ENCODE measurements around the gene REV3L.

REV3L gene

DNA sequence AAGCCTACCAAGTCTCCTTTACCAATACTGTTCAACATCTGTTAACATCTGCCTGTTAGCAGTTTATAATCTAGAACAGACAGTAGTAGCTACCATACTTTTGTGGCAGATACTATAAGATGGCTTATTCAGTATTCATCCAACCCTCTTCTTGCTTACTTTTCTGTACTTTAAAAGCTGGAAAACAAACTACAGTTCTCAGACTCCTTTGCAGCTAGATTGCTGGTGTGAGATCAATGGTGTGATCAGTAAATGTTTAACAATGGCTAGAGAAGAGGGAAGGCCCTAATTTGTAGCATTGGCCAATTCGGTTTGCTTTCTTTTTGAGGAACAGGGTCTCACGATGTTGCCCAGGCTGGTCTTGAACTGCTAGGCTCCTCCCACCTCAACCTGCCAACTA lies 3.5 kb upstream of the REV3L start:
- H3K36me3 ChIP-seq (ENCODE audit: low read depth): no peaks in the 10 kb centered on the region
- no peak overlapping the region for H3K27ac ChIP-seq (ENCODE audit: poor library complexity, severe bottlenecking)
- DNase-seq (ENCODE audit: low spot score) (no peak), ATAC-seq (ENCODE audit: low read depth) (no peak)
- H3K4me3 ChIP-seq (ENCODE audit: severe bottlenecking): no peak overlapping the region
- H3K4me1 ChIP-seq (ENCODE audit: insufficient read depth, poor library complexity, severe bottlenecking): peaks cover 16% of the 10 kb centered on the region
- TF ChIP-seq CTCF (IDR thresholded peaks at IDR 0.05; ENCODE audit: poor library complexity, severe bottlenecking): no peak
- H3K27me3 ChIP-seq (ENCODE audit: insufficient read depth, poor library complexity, severe bottlenecking): no peaks in the 10 kb centered on the region
- no peaks in the 10 kb centered on the region for H3K9me3 ChIP-seq (ENCODE audit: severe bottlenecking)

DNA sequence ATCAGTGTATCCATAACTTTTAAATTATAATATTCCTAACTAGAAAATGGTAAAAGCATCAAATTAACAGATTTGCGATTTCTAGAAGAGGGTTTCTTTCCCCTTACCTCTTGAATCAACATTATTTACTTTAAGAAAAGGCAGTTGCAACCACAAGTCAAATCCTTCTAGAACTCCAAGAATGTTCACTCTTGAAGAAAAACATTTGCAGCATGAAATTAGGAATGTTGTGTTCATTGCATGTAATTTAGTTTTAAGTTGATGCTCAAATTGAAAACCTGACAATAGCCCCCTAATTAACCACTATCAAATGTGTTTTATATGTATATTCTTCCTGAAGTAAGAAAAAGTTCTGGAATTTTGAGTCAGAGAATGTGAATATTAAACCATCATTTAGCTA lies 2.3 kb upstream of the REV3L start:
- TF ChIP-seq CTCF (IDR thresholded peaks at IDR 0.05; ENCODE audit: poor library complexity, severe bottlenecking): no peak
- H3K27me3 ChIP-seq (ENCODE audit: insufficient read depth, poor library complexity, severe bottlenecking): no peaks in the 10 kb centered on the region
- H3K4me3 ChIP-seq (ENCODE audit: severe bottlenecking): no peak overlapping the region
- H3K36me3 ChIP-seq (ENCODE audit: low read depth): no peaks in the 10 kb centered on the region
- ATAC-seq (ENCODE audit: low read depth) (no peak), DNase-seq (ENCODE audit: low spot score) (no peak)
- peak overlapping the region; percentile 89 for H3K27ac ChIP-seq (ENCODE audit: poor library complexity, severe bottlenecking)
- peaks cover 17% of the 10 kb centered on the region for H3K4me1 ChIP-seq (ENCODE audit: insufficient read depth, poor library complexity, severe bottlenecking)
- H3K9me3 ChIP-seq (ENCODE audit: severe bottlenecking): no peaks in the 10 kb centered on the region

- DNase-seq (ENCODE audit: low spot score) (no peak), ATAC-seq (ENCODE audit: low read depth) (no peak)
- Histone ChIP-seq H3K9me3 (ENCODE audit: severe bottlenecking) (no peaks in the 10 kb centered on the region), H3K27ac (ENCODE audit: poor library complexity, severe bottlenecking) (peak overlapping the region; percentile 89), H3K4me3 (ENCODE audit: severe bottlenecking) (peak overlapping the region; percentile 75), H3K27me3 (ENCODE audit: insufficient read depth, poor library complexity, severe bottlenecking) (no peaks in the 10 kb centered on the region), H3K4me1 (ENCODE audit: insufficient read depth, poor library complexity, severe bottlenecking) (peaks cover 23% of the 10 kb centered on the region), H3K36me3 (ENCODE audit: low read depth) (no peaks in the 10 kb centered on the region)
- no peak for TF ChIP-seq CTCF (IDR thresholded peaks at IDR 0.05; ENCODE audit: poor library complexity, severe bottlenecking)
These were observed 1.6 kb upstream of the REV3L start for GRCh38 chr6:111484633-111484930.

- no peak for TF ChIP-seq CTCF (IDR thresholded peaks at IDR 0.05; ENCODE audit: poor library complexity, severe bottlenecking)
- ATAC-seq (ENCODE audit: low read depth) (peak; percentile 67), DNase-seq (ENCODE audit: low spot score) (peak; percentile 95)
- no peaks in the 10 kb centered on the region for H3K36me3 ChIP-seq (ENCODE audit: low read depth)
- no peaks in the 10 kb centered on the region for H3K9me3 ChIP-seq (ENCODE audit: severe bottlenecking)
- peak overlapping the region; percentile 89 for H3K27ac ChIP-seq (ENCODE audit: poor library complexity, severe bottlenecking)
- H3K4me3 ChIP-seq (ENCODE audit: severe bottlenecking): peak overlapping the region; percentile 75
- H3K4me1 ChIP-seq (ENCODE audit: insufficient read depth, poor library complexity, severe bottlenecking): peaks cover 26% of the 10 kb centered on the region
- no peaks in the 10 kb centered on the region for H3K27me3 ChIP-seq (ENCODE audit: insufficient read depth, poor library complexity, severe bottlenecking)
These were observed 966 bp upstream of the REV3L start for GRCh38 chr6:111483736-111484632.

Data from RWPE2 (cell line).